Tongue (tissue), 2 donors: Measurements from ENCODE around the gene ANAPC5. TPM values are rescaled to one million over a fixed set of nuclear protein-coding genes. Genes with fewer than 3 reads are reported as not detected.

Experiments used
- DNase-seq: peaks from one replicate; pipeline ENCODE4 v3.0.0-alpha.2; 2015
- total RNA-seq: library from RNA; depleted of rRNA; stranded (reverse); fragments of >200 nt; gene quantifications from one replicate; pipeline ENCODE4 v1.2.3, GENCODE V29; 2014

Gene ANAPC5
- total RNA-seq, 1 donor from 2014 or later: 198 TPM

- no peak for DNase-seq
These were observed 13.8 kb upstream of the ANAPC5 start for GRCh38 chr12:121366063-121366459.

- no peak for DNase-seq
These were observed 13.3 kb upstream of the ANAPC5 start for GRCh38 chr12:121365416-121366062.

DNA sequence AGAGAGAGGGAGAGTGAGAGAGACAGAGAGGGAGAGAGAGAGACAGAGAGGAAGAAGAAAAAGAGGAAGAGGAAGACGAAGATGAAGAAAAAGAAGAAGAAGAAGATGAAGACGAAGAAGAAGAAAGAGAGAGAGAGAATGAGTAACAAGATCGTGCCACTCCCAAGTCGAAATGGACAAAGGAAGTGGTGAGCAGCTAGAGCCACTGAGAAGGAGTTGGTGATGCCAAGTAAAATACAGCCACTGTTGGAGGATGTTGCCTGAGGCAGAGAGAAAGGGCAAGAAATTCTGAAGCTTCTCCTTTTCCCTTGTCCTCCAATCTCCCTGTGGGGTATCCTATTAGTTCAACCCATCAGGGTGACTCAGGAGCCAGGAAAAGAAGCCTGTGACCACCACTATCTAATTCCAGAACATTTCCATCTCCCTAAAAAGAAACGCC, 12.5 kb upstream of the ANAPC5 start:
- no peak for DNase-seq

- no peak for DNase-seq
These were observed 5.9 kb upstream of the ANAPC5 start for GRCh38 chr12:121358073-121358472.

- no peak for DNase-seq
These were observed 5.1 kb upstream of the ANAPC5 start for GRCh38 chr12:121357331-121357730.

DNA sequence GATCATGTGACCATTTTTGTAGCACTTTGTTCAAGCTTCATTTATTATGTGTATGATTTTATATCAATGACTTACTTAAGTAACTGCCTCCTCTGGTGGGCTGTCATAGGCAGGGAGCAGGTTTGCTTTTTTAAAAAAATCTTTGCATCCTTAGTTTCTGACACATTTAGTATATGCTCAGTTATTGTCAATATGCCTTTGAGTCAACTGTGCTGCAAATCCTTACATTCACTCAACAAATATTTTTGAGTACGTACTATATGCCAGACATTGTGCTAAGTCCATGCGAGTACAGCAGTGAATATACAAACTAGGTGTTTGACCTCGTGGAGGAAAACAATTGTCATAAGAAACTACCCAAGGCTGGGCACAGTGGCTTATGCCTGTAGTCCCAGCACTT, 4.4 kb upstream of the ANAPC5 start:
- no peak for DNase-seq

DNA sequence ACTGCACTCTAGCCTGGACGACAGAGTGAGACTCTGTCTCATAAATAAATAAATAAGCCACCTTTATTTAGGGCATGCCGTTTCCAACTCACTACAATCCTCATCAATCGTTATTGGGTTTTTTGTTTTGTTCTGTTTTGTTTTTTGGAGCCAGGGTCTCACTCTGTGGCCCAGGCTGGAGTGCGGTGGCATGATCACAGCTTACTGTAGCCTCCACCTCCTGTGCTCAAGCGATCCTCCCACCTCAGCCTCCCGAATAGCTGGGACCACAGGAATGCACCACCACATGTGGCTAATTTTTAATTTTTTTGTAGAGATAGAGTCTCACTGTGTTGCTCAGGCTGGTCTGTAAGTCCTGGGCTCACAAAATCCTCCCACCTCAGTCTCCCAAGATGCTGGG, 3.6 kb upstream of the ANAPC5 start:
- no peak for DNase-seq

DNA sequence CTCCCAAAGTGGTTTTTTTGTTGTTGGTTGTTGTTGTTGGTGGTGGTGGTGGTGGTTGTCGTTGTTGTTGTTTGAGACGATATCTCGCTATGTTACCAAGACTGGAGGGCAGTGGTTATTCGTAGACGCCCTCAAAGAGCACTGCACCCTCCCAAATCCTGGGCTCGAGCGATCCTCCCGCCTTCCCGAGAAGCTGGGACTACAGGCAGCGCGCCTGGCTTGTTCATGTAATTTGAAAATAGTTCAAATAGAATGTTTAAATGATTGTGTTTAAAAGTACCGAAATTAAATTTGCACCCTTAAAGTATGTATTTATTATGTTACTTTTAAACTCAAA, 439 bp upstream of the ANAPC5 start:
- no peak for DNase-seq

DNA sequence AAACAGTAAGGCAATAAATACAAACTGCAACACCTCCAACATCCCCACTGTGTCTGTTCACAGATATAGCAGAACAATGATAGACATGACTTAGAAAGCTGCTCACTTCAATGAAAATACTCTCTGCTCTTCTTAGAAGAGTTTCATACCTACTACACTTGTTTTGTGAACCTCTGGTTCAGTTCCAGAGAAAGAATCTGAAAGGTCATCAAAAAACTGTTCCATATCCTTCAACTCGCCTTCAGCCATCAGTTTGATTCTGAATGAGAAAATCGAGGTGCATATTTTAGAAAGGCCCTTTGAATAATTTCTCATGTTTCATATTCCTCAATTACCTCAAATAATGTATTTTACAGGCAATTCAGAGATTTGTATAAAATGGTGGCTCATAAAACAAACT, 5.5 kb downstream of the ANAPC5 start:
- DNase-seq: no peak

DNA sequence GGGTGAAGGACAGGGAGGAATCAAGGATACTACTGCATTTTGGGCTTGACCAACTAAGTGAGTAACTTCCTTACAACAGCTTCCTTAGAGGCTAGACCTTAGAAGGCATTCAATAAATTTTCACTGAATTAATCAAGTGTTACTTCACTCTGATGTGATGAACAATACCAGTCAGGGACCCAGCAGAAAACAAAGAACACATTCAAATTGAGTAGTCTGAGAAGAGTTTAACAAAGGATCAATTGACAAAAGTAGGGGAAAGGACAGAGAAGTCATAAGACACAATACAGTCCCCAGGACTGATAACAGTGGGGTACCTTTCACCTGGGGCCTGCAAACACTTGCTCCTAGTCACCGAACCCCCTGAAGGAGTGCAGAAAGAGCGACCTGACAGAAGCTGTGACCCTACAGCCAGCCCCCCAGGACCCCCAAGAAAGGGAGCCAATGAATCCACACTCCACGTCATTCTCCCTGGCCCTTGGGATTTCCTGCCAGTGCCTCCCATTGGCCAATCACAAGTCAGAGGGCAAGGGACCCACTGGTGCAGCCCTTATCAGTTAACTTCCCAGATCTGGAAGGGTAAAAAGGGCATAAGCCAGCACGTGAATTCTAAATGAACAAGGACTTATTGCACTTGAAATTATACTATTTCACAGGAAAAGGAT, 6.9 kb downstream of the ANAPC5 start:
- DNase-seq: no peak

DNA sequence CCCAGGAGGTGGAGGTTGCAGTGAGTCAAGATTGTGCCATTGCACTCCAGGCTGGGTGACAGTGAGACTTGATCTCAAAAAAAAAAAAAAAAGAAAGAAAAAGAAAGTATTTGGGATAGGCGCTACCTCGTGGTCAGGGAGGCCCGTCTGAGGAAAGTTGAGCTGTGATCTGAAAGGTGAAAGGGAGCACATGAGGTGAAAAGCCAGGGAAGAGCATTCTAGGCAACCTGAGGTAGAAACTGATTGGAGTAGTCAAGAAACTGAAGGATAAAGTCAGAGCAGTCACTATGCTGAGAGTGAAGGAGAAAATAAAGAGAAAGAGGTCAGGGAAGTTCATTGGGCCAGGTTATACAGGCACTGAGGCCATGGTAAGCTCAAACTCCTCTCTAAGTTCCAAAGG, 7.7 kb downstream of the ANAPC5 start:
- no peak for DNase-seq

DNA sequence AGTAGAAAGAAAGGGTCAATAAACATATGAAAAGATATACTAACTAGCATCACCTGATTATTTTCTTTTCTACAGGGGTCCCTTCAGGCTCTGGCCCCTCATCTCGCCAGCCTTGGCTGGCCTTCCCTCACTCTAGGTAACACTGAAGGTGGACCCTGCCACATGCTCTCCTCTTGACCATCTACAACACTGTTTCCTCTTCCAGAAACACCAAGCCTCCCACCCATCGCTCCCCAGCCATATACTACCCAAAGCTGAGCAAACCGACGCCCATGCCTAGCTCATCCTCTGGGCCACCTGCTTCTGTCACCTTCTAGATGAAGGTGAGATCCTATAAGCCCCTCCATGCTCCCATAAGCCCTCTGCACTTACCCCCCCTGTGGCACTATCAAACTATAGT, 14.8 kb downstream of the ANAPC5 start:
- no peak for DNase-seq

DNA sequence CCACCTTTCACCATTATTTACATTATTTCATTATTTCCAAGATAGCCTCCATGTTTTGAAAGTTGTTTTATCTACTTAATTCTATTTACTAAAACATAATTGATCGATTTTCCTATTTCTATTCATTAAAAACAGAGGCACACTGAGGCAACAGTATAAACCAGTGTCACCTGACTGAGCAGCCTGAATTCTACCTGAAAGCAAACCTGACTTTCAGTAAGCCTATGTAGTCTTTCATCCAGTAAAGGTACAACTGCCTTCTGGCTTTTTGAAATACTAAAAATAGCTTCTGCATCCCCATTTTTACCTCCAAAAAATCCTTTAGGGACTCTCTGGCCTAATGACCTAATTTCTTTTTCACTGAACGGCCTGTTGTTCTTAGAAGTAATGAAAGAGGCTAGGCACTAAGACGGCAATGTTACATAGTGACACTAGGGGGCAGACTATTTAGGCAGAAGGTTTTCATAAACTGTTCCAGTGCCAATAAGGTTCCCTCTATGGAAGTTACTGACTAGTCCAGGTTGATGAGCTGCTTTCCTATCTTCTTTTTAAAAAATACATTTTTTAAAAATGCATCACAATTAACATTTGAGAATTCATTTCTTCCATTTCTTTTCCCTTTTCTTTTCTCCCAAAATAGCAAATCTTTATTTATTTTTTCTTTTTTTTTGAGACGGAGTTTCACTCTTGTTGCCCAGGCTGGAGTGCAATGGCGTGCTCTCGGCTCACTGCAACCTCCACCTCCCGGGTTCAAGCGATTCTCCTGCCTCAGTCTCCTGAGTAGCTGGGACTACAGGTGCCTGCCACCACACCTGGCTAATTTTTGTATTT, 17.5 kb downstream of the ANAPC5 start:
- DNase-seq: peak; percentile 74

DNA sequence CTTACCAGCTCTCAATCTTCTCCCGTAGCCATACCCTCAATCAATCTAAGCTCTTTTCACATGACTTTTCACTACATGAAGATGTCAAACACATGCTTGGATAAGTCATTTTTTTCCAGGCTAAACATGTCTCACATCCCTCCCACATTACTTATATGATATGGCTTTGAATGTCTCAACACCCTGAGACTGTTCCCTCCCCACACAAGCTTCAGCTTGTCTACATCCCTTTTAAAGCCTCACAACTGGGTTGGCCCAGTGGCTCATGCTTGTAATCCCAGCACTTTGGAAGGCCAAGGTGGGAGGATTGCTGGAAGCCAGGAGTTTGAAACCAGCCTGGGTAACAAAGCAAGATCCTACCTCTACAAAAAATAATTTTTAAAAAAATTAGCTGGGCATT, 18.5 kb downstream of the ANAPC5 start:
- no peak for DNase-seq

GRCh38 chr12:121331248-121331647, 21.0 kb downstream of the ANAPC5 start:
- DNase-seq: no peak

DNA sequence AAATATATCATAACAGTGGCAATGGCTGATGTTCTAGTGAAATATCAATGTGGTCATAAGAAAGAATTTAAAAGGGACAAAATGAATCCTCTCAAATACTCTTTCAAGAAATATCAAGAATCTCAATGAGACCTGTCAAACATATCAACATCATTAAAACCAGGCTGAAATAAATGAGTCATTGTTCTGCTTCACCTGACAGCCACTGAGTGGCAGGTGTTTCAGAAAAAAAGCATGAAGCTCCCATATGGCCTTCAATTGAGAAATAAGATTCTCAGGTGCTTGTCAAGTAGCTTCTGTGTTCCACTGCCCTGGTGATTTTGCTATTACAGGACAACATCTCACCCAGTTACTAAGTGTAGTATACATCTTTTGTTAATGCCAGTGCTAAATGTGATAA, 21.5 kb downstream of the ANAPC5 start:
- no peak for DNase-seq

DNA sequence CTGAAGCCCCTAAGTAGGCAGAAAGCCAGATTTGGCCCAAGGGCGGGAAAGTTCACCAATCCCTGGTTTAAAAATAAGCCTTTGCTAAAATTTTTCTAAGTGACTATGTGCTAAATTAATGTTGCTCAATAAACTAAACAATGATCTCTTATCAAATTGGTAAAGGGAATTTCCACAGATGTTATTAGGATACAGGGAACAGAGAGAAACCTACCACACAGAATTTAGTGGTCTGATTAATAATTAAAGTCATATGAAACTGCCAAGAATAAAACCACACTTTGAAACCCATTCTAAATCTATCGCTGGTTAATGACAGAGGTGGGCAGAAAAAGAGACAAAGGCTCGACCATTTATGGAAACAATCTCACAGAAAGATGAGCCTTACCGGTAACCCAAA, 22.0 kb downstream of the ANAPC5 start:
- no peak for DNase-seq

DNA sequence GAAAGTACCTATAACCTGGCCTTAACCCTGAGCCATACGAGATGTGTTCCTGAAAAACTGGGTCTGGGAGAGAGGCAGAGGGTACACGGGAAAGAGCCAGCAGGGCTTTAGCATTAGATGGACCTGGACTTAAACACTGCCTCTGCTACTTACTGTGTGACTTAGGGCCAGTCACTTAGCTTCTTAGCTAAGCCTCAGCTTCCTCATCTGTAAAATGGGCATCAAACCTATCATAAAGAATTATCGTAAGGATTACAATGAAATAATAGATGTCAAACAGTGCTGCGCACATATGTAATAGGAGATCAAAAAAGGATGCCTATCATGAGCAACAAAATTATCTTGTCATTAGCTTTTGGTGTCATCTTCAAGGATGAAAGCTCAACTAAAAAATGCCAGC, 23.6 kb downstream of the ANAPC5 start:
- DNase-seq: no peak

GRCh38 chr12:121326996-121327674, 25.1 kb downstream of the ANAPC5 start:
- DNase-seq: peak; percentile 93

- DNase-seq: no peak
These were observed 26.3 kb downstream of the ANAPC5 start for GRCh38 chr12:121325922-121326396.

- DNase-seq: no peak
These were observed 28.3 kb downstream of the ANAPC5 start for GRCh38 chr12:121323908-121324307.

DNA sequence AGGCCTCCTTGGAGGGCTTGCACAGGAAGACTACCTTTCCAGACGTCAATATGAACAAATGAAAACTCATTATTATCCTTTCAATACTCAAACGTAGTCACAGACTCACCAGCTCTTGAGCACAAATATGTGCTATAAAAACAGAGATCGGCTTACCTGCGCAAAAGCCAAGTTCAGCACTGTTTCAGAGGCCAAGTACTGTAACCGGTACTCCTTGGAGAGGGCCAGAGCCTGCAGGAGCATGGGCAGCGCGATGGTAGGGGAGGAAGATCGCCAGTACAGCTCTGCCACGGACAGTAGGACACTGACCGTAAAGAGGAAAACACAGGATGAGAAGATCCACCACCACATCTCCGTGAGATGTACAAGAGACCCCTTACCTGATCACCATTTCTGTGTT, 34.1 kb downstream of the ANAPC5 start:
- no peak for DNase-seq

DNA sequence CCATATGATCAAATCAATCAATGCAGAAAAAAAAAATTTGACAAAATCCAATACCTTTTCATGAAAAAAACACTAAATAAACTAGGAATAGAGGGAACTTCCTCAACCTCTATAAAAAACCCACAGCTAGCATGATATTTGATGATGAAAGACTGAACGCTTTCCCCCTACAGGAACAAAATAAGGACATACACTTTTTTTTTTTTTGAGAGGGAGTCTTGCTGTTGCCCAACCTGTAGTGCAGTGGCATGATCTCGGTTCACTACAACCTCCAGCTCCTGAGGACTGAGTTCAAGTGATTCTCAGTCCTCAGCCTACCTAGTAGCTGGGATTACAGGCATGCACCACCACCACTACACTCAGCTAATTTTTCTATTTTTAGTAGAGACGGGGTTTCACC, 37.8 kb downstream of the ANAPC5 start:
- no peak for DNase-seq
